NCI-H1436 treated with DMSO at 0.1 percent for 48 hours (cell line): ENCODE measurements around the gene DYNAP.

Source experiments
- DNase-seq: peaks from one replicate; lab custom pipeline; 2025; lab: John Stamatoyannopoulos, UW

DYNAP gene, protein sequence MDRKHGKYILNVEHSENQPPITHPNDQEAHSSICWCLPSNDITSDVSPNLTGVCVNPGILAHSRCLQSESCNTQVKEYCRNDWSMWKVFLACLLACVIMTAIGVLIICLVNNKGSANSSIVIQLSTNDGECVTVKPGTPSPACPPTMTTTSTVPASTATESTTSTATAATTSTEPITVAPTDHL

DNA sequence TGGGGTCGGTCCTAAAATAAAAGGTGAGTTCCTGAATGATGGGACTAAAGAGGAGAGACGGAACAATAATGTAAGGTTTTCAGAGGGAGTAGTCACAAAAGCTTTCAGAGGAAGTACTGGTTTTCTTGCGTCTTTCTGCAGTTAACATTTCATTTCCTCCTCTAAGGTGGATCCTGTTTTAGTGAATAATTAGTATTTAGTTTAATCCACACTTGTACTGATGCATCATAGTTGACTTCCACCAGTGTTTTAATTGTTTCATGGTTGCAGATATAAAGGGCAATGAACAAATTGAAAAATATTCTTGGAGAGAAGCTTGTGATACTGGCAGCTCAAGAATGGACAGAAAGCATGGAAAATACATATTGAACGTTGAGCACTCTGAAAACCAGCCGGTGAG lies at the start of gene DYNAP:
Gene DYNAP, plus strand, starts transcription at position 301 of the 400 bp plus-strand sequence. Its CDS starts 38 bp downstream, at position 339.
- DNase-seq = no peak

DNA sequence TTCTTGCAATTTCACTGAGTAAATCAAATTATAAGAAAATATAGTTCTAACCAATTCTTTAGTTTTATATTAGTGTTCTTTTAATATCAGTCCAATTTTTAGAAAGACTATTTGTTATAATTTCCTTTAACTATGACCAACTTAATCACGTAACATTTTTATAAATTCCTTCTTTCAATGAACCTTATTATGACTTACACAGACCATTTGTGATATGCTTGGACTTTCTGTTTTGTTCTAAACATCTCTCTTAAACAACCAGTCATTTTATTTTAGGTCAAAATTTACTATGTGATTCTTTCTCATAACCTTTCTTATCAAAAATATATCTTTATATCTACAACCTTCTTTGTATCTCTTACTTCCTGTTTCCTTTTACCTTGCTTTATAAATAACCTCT lies 39.5 kb upstream of the DYNAP start:
- no peak for DNase-seq

DNA sequence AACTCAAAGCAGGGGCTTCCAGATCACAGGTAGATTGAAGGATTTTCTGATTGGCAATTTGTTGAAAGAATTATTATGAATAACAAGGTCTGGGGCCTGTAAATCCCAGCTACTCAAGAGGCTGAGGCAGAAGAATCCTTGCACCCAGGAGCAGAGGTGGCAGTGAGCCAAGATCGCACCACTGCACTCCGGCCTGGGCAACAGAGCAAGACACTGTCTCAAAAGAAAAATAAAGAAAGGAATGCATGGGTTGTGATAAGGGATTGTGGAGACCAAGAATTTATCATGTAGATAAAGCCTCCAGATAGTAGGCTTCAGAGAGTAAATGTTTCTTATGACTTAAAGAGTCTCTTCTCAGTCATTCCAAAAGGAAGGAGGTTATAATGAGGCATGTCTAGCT lies 35.8 kb upstream of the DYNAP start:
- no peak for DNase-seq

DNA sequence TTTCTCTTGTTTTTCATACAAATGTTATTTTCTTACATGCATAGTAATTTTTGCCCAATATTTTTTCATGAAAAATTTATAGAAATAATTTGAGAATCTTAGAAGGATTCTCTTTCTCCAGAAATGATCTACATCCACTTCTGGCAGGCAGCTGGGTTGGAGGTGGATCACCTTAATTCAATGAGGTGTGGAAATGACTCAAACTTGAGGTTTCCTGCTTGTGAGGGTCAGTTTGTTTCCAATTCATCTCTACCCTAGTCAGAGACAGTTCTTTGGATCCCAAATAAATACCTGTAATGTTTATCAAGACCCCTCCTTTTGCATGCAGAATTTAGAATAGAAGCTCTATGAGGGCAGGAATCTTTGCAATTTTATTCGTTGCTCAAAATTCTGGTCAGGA lies 35.0 kb upstream of the DYNAP start:
- no peak for DNase-seq

DNA sequence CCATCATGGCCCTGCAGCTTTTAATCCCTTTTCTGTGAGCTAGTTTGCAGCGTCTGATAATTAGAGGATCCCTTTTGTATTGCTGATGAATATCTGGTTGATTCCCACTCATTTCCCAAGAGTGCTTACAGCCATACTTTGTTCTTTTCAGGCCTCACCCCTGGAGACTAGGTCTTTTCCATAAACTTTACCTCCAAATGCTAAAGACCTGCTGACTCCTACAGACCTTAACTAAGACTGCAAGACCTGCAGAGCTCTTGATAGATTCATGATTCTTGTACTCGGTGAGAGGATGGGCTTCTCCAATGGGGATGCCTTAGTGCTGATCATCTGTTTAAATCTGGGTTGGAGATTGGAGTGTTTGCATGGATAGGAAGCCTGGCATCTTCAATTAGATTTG lies 33.1 kb upstream of the DYNAP start:
- no peak for DNase-seq

DNA sequence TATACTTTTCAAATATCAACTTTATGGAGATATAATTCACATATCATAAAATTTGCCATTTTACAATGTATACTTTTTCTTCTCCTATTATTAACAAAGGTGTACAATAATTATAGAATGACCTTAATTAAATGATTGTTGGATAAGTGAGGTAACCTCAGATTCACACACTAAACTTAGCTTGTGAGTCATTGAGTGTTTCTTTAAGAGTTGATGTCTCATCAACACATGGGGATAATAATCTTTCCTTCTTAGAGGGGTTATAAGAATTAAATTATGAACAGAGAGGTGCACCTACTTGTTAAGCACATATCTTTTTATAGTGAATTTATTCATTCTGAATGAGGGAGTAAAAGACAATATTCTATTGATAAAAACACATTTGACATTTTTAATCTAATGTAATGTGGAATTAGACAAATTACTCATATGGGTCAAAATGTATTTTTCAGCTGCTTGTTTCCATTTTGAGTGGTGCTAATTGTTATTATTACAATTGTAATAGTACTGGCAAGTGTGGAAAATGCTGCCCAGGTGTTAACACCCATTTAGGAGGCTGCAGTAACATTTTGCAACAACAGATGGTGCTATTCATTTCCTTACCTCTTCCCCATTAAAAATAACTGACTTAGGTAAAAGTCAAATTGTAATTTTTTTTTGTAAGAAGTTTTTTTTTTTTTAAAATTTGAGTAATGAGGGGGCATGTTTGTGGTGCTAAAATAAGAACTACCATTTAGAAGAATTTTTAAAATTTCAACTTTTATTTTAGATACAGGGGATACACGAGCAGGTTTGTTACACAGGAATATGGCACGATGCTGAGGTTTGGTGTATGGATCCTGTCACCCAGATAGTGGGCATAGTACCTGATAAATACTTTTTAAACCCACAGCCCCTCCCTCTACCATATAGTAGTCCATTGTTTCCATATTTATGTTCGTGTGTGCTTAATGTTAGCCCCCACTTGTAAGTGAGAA lies 32.1 kb upstream of the DYNAP start:
- DNase-seq = no peak

DNA sequence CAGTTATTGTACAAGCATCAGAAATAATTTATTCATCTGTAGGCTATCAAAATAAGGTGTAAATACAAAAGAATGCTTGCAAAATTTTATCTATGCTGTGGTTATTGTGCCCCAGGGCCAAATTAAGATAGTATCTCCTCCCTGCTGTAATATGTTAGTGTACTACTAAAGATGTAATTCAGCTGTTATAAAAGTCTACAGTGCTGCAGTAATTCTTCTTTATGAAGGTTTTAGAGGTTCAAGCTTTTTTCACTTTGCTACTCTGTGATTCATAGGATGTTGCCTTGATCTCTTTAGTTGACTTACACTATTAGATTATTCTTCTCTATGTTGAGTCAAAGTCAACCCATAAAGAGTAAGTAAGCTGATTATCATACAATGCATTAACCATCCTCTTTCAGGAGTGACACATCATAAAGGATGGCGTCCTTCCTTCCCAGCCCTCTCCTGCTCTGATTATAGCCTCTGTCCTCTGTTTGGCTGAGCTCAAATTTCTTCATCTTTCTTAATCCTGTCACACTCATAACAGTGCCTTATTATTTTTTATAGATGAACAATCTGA lies 29.3 kb upstream of the DYNAP start:
- no peak for DNase-seq

DNA sequence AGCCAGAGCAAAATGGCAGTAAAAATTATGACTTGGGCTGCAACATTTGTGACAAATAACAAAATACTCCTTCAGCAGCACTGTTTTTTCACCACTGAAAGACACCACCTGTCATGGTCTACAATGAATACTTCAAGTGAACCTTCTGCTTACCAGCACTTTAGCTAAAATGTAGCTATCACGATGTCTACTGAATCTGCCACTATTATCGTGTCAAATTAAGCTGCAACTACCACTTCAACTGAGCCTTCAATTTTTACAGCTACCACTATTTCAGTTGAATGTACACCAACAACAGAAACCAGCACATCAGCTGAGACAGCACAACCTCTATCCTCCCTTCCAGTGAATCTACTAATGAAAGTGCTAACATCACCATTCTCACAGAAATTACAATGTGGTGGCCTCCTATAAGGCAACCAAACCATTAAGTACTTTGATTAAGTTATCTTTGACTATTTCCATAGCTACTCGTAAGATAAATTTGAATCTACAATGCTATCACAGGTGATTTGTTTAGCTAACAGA lies 10.8 kb upstream of the DYNAP start:
- DNase-seq = no peak

DNA sequence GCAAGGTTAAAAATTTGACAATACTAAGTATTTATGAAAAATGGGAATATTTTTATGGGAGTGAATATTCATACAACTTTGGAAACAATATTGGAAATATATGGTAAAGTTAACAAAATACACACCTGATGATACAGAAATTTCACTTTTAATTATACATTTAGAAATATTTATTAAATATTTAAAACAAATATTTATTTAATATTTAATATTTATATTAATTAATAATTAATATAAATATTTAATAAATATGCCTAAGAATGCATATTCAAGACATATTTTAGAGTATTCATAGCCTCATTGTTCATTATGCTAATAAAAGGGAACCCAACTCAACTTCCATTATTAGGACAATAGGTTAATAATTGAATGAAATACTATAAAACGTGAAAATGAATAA lies 7.0 kb upstream of the DYNAP start:
- DNase-seq = no peak

DNA sequence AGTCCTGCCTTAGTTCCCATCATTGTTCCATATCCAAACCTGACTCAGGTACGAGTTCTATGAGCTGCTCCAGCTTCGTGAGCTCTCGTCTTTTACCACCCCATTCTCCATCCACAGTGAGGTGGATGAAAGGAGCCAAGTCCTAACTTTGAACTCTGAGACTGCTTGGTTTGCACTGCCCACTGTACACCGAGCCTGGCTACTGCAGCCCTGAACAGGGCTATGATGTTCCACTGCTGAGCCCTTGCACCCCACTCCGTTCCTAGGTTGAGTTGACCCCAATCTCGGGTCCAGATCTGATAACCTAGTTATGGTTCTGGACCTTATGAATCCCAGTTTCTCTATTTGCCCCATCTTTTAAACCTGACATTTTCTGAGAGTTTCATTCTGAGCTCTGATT lies 5.3 kb upstream of the DYNAP start:
- DNase-seq = no peak

DNA sequence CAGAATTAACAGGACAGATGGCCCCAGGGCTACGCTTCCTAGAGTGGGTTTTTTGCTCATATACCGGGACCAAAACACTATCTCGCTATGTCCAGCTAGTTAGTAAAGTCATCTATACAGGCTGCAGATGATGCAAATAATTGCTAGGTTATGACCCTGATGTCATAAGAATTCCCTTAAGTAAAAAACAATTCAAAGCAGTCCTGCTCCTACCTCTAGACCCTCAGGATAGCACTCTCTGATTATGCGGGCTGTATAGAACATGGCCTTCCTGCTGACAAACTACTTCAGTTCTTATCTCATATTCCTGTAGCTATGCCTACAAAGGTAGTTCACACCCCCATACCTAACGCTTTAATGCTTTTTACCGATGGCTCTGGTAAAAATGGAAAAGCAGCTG lies 13.2 kb downstream of the DYNAP start:
- no peak for DNase-seq

DNA sequence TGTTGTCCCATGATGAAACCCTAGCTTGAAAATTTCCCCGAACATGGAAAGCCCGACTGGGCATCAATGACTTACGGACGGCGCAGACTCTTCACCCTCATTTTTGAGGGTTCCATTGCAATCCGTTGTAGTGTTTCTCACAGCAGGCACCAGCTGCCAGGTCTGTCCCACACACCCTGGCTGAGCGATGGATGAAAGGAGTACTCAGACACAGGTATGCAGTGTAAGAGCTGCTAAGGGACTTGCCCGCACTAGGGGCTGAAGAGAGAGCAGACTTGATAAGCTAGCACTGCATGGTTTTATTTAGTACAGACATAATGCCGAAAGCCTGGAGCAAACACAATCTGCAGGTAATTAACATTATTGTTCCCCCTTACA lies 15.8 kb downstream of the DYNAP start:
- no peak for DNase-seq

DNA sequence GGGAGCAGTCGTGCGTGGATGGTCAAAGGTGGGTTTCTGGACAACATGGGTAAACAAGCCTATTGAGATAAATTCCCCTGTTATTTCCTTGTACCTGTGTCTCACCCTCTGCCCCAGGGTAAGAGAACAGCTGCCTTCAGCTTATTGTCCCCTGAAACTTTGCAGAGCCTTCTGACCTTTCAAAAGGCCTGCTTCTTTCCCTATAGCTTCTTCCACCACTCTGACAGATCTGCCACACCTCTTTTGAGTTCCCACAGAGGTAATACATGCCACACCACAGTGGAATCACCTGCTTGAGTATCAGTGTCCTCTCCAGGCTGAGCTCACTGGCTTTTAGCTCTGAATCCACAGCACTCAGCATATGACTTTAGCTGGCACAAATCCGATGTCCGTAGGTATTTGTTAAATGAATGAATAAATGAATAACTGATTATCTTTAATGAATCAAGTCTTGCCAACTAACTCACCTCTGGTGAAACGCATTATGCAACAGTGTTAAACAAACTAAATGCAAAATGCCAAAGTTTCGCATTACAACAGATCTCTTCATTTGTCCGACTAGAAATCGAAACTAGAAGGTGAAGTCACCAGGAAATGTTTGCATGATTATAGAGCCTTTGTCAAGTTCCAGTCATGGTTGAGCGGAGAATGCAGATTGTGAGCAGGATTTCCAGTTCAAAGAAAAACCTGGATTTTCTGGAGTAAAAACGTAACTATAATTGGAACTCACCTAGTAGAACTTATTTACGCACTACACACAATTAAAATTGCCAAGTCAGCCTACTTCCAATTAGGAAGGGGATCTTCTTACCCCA lies 16.4 kb downstream of the DYNAP start:
- DNase-seq = no peak

DNA sequence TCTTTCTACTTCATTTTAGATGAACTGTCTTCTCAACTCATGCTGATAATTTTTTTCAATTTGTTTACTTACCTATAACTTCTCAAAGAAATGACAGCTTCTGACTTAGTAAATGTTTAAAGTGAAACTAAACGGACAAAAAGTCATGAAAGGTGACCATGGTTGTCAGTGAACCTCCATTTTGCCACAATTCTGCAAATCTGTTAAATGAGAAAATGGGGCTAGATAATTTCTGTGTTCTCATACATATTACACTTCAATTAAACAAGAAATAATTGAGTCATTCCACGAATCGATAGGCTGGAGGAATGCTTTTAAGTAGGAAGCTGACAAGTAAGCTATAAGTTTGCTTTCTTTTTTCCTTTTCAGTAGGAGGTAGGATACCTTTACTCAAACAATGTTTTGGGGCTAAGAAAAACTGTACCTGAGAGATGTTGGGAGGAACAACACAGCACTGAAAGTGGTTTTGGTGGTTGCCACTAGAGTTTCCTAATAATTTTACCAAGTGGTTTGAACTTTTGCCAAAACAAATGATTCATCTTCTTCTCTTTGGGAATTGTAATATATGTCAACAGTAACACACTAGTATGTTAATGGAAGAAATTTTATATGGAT lies 17.1 kb downstream of the DYNAP start:
- no peak for DNase-seq

DNA sequence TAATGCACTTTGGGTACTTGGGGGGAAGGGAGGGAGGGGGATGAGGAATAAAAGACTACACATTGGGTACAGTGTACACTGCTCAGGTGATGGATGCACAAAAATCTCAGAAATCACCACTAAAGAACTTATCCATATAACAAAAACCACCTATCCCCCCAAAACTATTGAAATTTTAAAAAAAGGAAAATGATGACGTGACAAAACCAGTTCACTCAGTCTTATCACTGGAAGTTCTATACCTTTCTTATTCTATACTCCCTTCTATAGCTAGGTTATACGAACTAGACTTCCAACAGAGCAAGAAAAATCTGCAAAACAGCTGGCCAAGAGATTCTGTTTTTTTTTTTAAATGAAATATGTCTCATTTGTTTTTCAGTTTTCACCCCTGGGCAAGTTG lies 20.8 kb downstream of the DYNAP start:
- no peak for DNase-seq

DNA sequence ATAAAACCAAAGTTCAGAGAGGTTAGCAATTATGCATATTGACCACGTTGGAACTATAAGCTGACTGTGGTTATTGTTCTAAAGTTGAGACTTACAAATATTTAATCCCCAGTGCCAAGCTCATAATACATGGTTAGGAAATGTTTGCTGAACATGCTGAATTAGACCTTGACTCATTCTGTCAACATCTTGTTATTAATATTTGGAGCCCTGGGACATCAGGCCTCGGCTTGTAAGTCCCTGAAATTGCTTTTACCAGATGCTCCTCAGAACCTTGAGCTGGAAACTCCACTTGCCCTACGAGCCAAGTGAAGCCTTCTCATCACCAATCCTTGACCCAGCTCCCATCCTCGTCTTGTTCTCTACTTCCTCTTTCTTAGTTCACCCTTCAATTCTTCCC lies 21.2 kb downstream of the DYNAP start:
- no peak for DNase-seq

DNA sequence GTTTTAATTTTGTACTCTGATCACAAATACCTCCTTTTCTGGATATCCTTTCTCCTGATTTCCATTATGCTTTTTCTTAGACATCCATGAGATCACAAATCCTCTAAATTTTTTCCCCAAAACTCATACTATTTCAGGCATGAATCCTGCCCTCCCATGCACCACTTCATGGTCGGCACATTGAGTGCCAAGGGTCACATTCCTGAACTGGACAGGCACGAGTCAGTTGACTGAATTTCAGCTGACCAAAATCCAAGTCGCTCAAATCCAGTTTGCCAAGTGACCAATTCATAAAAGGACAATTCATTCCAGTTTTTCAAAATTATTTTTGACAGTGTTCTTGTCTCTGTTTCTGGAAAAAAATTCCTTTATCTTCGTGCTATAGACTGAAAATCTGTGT lies 22.1 kb downstream of the DYNAP start:
- no peak for DNase-seq

DNA sequence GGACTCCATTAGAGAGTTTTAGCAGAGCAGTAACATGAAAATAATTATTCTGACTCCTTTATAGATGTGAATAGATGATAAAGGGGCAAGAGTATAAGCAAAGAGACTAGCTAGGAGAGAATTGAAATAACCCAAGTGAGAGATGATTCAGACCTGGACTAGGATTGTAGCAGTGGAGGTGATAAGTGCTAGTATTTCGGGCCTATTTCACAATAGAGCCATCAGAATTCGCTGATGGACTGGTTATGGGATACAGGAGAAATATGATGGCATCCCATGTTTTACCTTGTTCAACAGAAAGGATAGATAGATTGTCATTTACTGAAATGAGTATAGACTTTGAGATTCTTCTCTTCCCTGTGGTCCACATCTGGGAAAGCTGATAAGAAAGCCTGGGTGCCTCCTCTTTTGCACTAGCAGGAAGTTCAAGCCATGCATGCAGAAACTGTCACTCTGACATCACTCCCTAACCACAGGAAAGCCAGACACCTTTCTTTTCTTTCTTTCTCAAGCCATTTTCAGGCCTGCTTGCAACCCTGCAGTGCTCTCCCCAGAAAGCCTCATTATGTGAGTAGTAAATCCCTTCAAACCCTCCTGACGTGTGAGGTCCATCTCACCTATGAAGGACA lies 25.3 kb downstream of the DYNAP start:
- no peak for DNase-seq

DNA sequence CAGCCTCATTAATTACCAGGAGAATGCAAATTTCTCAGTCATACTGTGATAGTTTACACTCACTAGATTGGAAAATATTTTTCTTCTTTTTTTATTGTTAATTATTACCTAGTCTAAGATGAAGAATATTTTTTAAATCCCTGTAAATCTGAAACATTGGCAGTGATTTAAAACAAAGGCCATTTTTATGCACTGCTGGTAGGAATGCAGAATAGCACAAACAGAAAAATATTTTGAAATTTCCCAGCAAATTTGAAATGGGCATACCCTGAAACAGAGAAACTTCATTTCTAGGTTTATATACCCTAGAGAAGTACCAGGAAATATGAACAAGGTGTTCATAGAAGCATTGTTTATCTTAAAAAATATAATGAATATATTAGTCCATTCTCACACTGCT lies 31.0 kb downstream of the DYNAP start:
- no peak for DNase-seq

DNA sequence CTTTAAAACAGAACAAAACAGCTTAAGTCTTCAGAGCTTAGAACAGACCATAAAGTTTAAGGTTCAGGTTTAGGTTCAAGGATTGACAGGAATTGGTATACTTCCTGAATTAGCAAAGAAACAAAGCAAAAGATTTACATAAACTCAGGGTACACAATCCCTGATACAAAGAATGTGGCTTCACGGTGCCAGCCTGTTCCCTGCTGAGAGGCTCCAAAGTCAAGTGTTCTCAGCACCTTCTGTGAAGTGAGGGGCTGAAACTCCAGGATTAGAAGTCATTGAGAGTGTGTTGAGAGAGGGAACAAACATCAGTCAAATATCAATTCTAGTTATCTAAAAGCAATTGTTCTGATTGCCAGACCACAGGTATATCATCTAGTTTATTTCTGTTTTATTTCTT lies 35.7 kb downstream of the DYNAP start:
- no peak for DNase-seq

DNA sequence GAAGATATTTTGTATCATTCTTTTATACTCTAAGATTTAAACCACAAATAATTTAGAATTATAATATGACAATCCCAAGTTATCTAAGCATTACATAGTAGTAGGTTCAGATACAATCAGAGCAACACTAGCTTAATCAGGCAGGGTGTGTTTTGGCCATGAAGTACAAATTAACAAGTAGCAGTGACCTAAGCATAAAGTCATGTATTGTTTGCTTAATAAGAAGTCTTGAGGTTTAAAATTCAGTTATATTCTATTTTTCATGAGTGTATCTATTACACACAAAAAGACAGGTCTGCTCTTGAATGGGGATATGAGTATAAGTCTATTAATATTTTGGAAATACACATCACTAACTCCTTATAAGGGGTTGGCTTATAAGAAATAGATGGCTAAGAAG lies 39.9 kb downstream of the DYNAP start:
- DNase-seq = no peak
